Esophagus muscularis mucosa (tissue), 4 donors: Measurements from ENCODE around the gene CFHR1. TPM values are rescaled to one million over a fixed set of nuclear protein-coding genes. Genes with fewer than 3 reads are reported as not detected.
"Not testable (repeated sequence)": the region's sequence is repeated elsewhere in the genome, so short reads cannot be mapped to it uniquely, and the experiment has no call there.

Experiments
- DNase-seq: peaks from one replicate; pipeline ENCODE4 v3.0.0-alpha.2; 2017; ENCODE audit errors: extremely low spot score
- H3K27ac ChIP-seq, 4 donors: fragments of 200-600 bp; sonication (generic); replicated peaks in 1 of 4; 1 replicate in 3 of 4; 2 replicates in 1 of 4; pipeline ENCODE4 v1.5.1; 2016 to 2019; ENCODE audit warnings: mild to moderate bottlenecking in 1 of 4
- H3K27me3 ChIP-seq, 4 donors: fragments of 200-600 bp; sonication (generic); one replicate each; pipeline versions ENCODE4 v1.5.1 to v1.6.0; 2016 to 2019
- H3K36me3 ChIP-seq, 4 donors: fragments of 200-600 bp; sonication (generic); one replicate each; pipeline ENCODE4 v1.5.1; 2016 to 2019
- H3K4me1 ChIP-seq, 4 donors: fragments of 200-600 bp; sonication (generic); one replicate each; pipeline ENCODE4 v1.5.1; 2016 to 2019
- H3K4me3 ChIP-seq, 4 donors: fragments of 200-600 bp; sonication (generic); 1 replicate in 2 of 4; 2 replicates in 2 of 4; pipeline ENCODE4 v1.5.1; 2016 to 2019; ENCODE audit warnings: mild to moderate bottlenecking in 4 of 4, moderate library complexity in 1 of 4
- H3K9me3 ChIP-seq, 4 donors: fragments of 200-600 bp; sonication (generic); 1 replicate in 3 of 4; 2 replicates in 1 of 4; pipeline ENCODE4 v1.5.1; 2016 to 2019
- EP300 ChIP-seq: sonication (generic); formaldehyde crosslinking; IDR thresholded peaks from one replicate; pipeline ENCODE4 v1.6.1; 2017; ENCODE audit warnings: antibody characterized with exemption
- POLR2A ChIP-seq: fragments of 450-650 bp; IDR thresholded peaks from one replicate; pipeline ENCODE4 v1.6.1; 2017; ENCODE audit warnings: antibody characterized with exemption, moderate library complexity, mild to moderate bottlenecking, low read depth
- POLR2AphosphoS5 ChIP-seq, 2 donors: sonication (generic); formaldehyde crosslinking; IDR thresholded peaks; one replicate each; pipeline ENCODE4 v1.6.1; 2017; ENCODE audit warnings: antibody characterized with exemption in 2 of 2
- WGBS: methylation state at CpG from one replicate; pipeline ENCODE4 v1.1.5; 2018; 5-methylcytosine and 5-hydroxymethylcytosine counted together
- intact Hi-C: fragments of 100-400 bp; cut with DNase I; formaldehyde crosslinking; loops from one replicate; pipeline ENCODE4 v1.15.1; 2023
- total RNA-seq, 4 donors: library from RNA; depleted of rRNA; stranded (reverse); fragments of >200 nt; gene quantifications; one replicate each; pipeline versions ENCODE4 v1.1.0 to v1.2.1, GENCODE V29; 2016
- TF ChIP-seq, protein P1 (sequence below), 3 experiments: fragments of 200-600 bp in 2 of 3; fragments of 450-650 bp in 1 of 3; sonication (generic) in 2 of 3; IDR thresholded peaks; one replicate each; pipeline ENCODE4 v1.5.1; 2017 to 2019; ENCODE audit warnings: antibody characterized with exemption in 3 of 3, mild to moderate bottlenecking in 2 of 3, moderate library complexity in 1 of 3

The CFHR1 gene
- under 1 TPM in 1 of 4 donors, not detected in 3; 0.39 TPM for total RNA-seq

DNA sequence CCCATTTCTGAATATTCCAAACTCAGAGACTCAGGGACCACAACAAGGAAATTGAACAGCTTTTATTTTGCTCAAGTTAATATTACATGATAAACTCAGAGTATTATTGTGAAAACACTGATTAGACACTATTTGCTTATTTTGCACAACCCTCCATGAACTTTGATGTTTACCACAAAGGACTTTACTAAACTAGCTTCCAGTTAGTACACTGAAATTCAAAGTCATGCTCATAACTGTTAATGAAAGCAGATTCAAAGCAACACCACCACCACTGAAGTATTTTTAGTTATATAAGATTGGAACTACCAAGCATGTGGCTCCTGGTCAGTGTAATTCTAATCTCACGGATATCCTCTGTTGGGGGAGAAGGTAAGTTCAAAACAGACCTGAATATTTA is at the start of gene CFHR1:
Gene CFHR1, plus strand, starts transcription at position 201 of the 400 bp plus-strand sequence. Its CDS starts 114 bp downstream, at position 315.
- H3K36me3 ChIP-seq, DNase-seq, H3K9me3 ChIP-seq, intact Hi-C loops, H3K4me3 ChIP-seq, H3K27ac ChIP-seq, H3K4me1 ChIP-seq, H3K27me3 ChIP-seq: not testable (repeated sequence)
- WGBS, result no CpG with 5 or more reads among the region's 1 CpG

DNA sequence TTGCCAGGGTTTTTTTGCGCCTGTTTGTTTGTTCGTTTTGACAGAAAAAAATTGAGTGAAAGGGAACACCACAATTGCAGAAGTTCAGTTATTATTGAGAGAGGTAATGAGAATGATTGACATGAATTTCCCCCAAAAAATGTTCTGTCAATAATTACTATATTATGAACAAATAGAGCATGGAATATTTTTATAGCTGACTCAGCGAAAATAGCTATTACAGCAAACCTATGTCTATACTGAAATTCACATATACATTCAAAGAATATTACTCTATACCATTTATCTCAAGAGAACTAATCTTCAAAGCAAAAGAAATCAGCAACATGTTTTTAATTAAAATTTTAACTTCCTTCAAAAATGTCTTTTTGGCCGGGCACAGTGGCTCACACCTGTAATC is 49.7 kb upstream of the CFHR1 start:
- H3K4me3 ChIP-seq, H3K9me3 ChIP-seq, intact Hi-C loops, H3K27ac ChIP-seq, H3K4me1 ChIP-seq, H3K36me3 ChIP-seq, H3K27me3 ChIP-seq, DNase-seq: not testable (repeated sequence)
- WGBS, result 91% methylated on average over 4 of the region's 4 CpGs

DNA sequence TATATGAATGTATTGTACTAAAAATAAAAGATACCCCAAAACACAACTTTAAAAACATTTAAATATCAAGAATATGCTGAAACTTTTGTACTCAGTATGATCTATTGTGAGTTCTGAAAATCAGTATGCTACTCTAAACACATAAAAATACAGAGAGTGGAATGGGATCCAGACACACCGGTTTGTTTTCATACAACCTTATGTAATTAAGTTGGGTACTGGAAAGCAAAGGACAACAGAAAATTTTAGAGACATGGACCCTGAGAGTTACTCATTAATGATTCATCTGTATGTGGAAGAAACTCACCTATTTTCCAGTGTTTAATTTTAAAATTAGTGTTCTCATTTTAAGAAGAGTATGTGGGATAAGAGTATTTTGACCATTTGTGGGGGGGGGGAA is 45.8 kb upstream of the CFHR1 start:
- no peaks in the 10 kb centered on the region for H3K36me3 ChIP-seq
- no peak overlapping the region for H3K4me3 ChIP-seq
- no peaks in the 10 kb centered on the region for H3K9me3 ChIP-seq
- no peaks in the 10 kb centered on the region for H3K4me1 ChIP-seq
- no peaks in the 10 kb centered on the region for H3K27me3 ChIP-seq
- no peak overlapping the region for H3K27ac ChIP-seq
- intact Hi-C loops, result no loop called here
- TF ChIP-seq, protein P1, sequence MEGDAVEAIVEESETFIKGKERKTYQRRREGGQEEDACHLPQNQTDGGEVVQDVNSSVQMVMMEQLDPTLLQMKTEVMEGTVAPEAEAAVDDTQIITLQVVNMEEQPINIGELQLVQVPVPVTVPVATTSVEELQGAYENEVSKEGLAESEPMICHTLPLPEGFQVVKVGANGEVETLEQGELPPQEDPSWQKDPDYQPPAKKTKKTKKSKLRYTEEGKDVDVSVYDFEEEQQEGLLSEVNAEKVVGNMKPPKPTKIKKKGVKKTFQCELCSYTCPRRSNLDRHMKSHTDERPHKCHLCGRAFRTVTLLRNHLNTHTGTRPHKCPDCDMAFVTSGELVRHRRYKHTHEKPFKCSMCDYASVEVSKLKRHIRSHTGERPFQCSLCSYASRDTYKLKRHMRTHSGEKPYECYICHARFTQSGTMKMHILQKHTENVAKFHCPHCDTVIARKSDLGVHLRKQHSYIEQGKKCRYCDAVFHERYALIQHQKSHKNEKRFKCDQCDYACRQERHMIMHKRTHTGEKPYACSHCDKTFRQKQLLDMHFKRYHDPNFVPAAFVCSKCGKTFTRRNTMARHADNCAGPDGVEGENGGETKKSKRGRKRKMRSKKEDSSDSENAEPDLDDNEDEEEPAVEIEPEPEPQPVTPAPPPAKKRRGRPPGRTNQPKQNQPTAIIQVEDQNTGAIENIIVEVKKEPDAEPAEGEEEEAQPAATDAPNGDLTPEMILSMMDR (IDR thresholded peaks at IDR 0.05), result no peak
- TF ChIP-seq POLR2AphosphoS5 (IDR thresholded peaks at IDR 0.05), result no peak
- no peak for TF ChIP-seq EP300
- no peak for TF ChIP-seq POLR2A
- WGBS, result 89% methylated on average over 1 of the region's 1 CpG
- DNase-seq, result no peak

DNA sequence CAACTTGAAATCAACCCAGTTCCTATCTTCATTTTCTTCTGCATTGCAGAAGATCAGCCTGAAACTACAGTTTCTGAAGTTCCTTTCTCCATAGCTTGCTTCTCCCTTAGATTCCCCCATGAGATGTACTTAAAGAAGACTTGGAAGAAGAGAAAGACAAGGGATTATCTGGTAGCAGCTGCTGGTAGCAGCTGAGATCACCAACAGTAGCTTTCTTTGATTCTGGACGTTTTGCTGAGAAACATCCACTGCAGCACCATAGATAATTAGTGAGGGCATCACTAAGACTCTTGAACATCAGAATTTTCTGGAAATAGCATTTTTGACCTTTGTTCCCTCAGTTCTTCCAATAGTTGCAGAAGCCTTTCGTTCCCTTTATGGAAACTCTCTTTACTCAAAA is 45.4 kb upstream of the CFHR1 start:
- intact Hi-C loops, result no loop called here
- no peaks in the 10 kb centered on the region for H3K36me3 ChIP-seq
- no peak for DNase-seq
- H3K27ac ChIP-seq, result no peak overlapping the region
- TF ChIP-seq, protein P1 (IDR thresholded peaks at IDR 0.05), result no peak
- TF ChIP-seq POLR2A (no peak), EP300 (no peak), POLR2AphosphoS5 (IDR thresholded peaks at IDR 0.05) (no peak)
- 51% methylated on average over 2 of the region's 2 CpGs for WGBS
- no peaks in the 10 kb centered on the region for H3K9me3 ChIP-seq
- H3K4me3 ChIP-seq, result no peak overlapping the region
- no peaks in the 10 kb centered on the region for H3K27me3 ChIP-seq
- no peaks in the 10 kb centered on the region for H3K4me1 ChIP-seq

DNA sequence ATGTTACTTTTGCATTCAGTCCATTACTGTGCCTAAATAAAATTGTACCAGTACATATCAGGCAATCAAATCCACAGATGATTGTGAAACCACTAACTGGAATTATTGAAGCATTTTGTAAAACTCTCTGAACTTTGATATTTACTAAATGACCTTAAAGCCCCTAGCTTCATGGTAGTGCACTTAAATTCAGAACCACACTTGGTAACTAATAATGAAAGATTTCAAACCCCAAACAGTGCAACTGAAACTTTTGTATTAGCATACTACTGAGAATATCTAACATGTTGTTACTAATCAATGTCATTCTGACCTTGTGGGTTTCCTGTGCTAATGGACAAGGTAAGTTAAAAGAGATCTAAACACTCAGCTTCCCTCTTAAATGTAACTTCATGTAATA is 44.9 kb upstream of the CFHR1 start, which contains the start of gene CFHR3:
Gene CFHR3, plus strand, starts transcription at position 238 of the 400 bp plus-strand sequence. Its CDS starts 47 bp downstream, at position 285.
- TF ChIP-seq EP300, result no peak
- TF ChIP-seq POLR2AphosphoS5 (IDR thresholded peaks at IDR 0.05), result no peak
- TF ChIP-seq, protein P1 (IDR thresholded peaks at IDR 0.05), result no peak
- no peak for TF ChIP-seq POLR2A
- Histone ChIP-seq H3K27me3 (no peaks in the 10 kb centered on the region), H3K27ac (no peak within 1 kb of the TSS), H3K36me3 (no peaks in the 10 kb centered on the region), H3K9me3 (no peaks in the 10 kb centered on the region), H3K4me3 (no peak within 1 kb of the TSS), H3K4me1 (no peaks in the 10 kb centered on the region)
- intact Hi-C loops, result no loop called here
- no peak for DNase-seq

DNA sequence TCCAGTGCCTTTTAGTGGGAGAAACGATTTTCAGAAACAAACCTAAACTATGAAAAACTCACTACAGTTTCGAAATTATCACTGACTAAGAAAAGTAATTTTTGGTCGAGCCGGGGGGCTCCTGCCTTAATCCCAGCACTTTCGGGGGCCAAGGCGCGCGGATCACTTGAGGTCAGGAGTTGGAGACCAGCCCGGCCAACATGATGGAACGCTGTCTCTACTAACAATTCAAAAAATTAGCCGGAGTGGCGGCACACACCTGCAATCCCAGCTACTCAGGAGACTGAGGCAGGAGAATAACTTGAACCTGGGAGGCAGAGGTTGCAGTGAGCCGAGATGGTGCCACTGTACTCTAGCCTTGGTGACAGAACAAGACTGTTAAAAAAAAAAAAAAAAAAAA is 41.9 kb upstream of the CFHR1 start:
- Histone ChIP-seq H3K9me3 (no peaks in the 10 kb centered on the region), H3K4me3 (no peak overlapping the region), H3K4me1 (no peaks in the 10 kb centered on the region), H3K36me3 (no peaks in the 10 kb centered on the region), H3K27me3 (no peaks in the 10 kb centered on the region), H3K27ac (no peak overlapping the region)
- 87% methylated on average over 4 of the region's 13 CpGs for WGBS
- TF ChIP-seq, protein P1 (IDR thresholded peaks at IDR 0.05), result no peak
- TF ChIP-seq POLR2A, result no peak
- no peak for TF ChIP-seq POLR2AphosphoS5 (IDR thresholded peaks at IDR 0.05)
- TF ChIP-seq EP300, result no peak
- DNase-seq, result no peak
- intact Hi-C loops, result no loop called here
